Esophagus muscularis mucosa (tissue), 4 donors: ENCODE data around the gene NOSTRIN. TPM values are rescaled to one million over a fixed set of nuclear protein-coding genes. Genes with fewer than 3 reads are reported as not detected.
"Not testable (repeated sequence)": the region's sequence is repeated elsewhere in the genome, so short reads cannot be mapped to it uniquely, and the experiment has no call there.

Experiments
- DNase-seq: peaks from one replicate; pipeline ENCODE4 v3.0.0-alpha.2; 2017; ENCODE audit errors: extremely low spot score
- H3K27ac ChIP-seq, 4 donors: fragments of 200-600 bp; sonication (generic); replicated peaks in 1 of 4; 1 replicate in 3 of 4; 2 replicates in 1 of 4; pipeline ENCODE4 v1.5.1; 2016 to 2019; ENCODE audit warnings: mild to moderate bottlenecking in 1 of 4
- H3K27me3 ChIP-seq, 4 donors: fragments of 200-600 bp; sonication (generic); one replicate each; pipeline versions ENCODE4 v1.5.1 to v1.6.0; 2016 to 2019
- H3K36me3 ChIP-seq, 4 donors: fragments of 200-600 bp; sonication (generic); one replicate each; pipeline ENCODE4 v1.5.1; 2016 to 2019
- H3K4me1 ChIP-seq, 4 donors: fragments of 200-600 bp; sonication (generic); one replicate each; pipeline ENCODE4 v1.5.1; 2016 to 2019
- H3K4me3 ChIP-seq, 4 donors: fragments of 200-600 bp; sonication (generic); 1 replicate in 2 of 4; 2 replicates in 2 of 4; pipeline ENCODE4 v1.5.1; 2016 to 2019; ENCODE audit warnings: mild to moderate bottlenecking in 4 of 4, moderate library complexity in 1 of 4
- H3K9me3 ChIP-seq, 4 donors: fragments of 200-600 bp; sonication (generic); 1 replicate in 3 of 4; 2 replicates in 1 of 4; pipeline ENCODE4 v1.5.1; 2016 to 2019
- CTCF ChIP-seq, 3 experiments: fragments of 200-600 bp in 2 of 3; fragments of 450-650 bp in 1 of 3; sonication (generic) in 2 of 3; IDR thresholded peaks; one replicate each; pipeline ENCODE4 v1.5.1; 2017 to 2019; ENCODE audit warnings: antibody characterized with exemption in 3 of 3, mild to moderate bottlenecking in 2 of 3, moderate library complexity in 1 of 3
- EP300 ChIP-seq: sonication (generic); formaldehyde crosslinking; IDR thresholded peaks from one replicate; pipeline ENCODE4 v1.6.1; 2017; ENCODE audit warnings: antibody characterized with exemption
- POLR2A ChIP-seq: fragments of 450-650 bp; IDR thresholded peaks from one replicate; pipeline ENCODE4 v1.6.1; 2017; ENCODE audit warnings: antibody characterized with exemption, moderate library complexity, mild to moderate bottlenecking, low read depth
- POLR2AphosphoS5 ChIP-seq, 2 donors: sonication (generic); formaldehyde crosslinking; IDR thresholded peaks; one replicate each; pipeline ENCODE4 v1.6.1; 2017; ENCODE audit warnings: antibody characterized with exemption in 2 of 2
- WGBS: methylation state at CpG from one replicate; pipeline ENCODE4 v1.1.5; 2018; 5-methylcytosine and 5-hydroxymethylcytosine counted together
- intact Hi-C: fragments of 100-400 bp; cut with DNase I; formaldehyde crosslinking; loops from one replicate; pipeline ENCODE4 v1.15.1; 2023
- total RNA-seq, 4 donors: library from RNA; depleted of rRNA; stranded (reverse); fragments of >200 nt; gene quantifications; one replicate each; pipeline versions ENCODE4 v1.1.0 to v1.2.1, GENCODE V29; 2016

Gene NOSTRIN
- total RNA-seq, 4 donors from 2014 or later = 6.6 to 21.5 (median 16.2) TPM

- intact Hi-C loops = no loop called here
- Histone ChIP-seq H3K27me3 (no peaks in the 10 kb centered on the region), H3K4me3 (no peak overlapping the region), H3K36me3 (no peaks in the 10 kb centered on the region), H3K4me1 (no peaks in the 10 kb centered on the region), H3K9me3 (no peaks in the 10 kb centered on the region), H3K27ac (no peak overlapping the region)
- no peak for TF ChIP-seq POLR2A
- no peak for TF ChIP-seq POLR2AphosphoS5 (IDR thresholded peaks at IDR 0.05)
- no peak for TF ChIP-seq CTCF (IDR thresholded peaks at IDR 0.05)
- no peak for TF ChIP-seq EP300
- WGBS = 86% methylated on average over 6 of the region's 6 CpGs
- DNase-seq = no peak
Observed at GRCh38 chr2:168874368-168875054, 72.1 kb downstream of the NOSTRIN start.

- WGBS = 95% methylated on average over 12 of the region's 12 CpGs
- H3K4me3 ChIP-seq, H3K27me3 ChIP-seq, intact Hi-C loops, DNase-seq, H3K4me1 ChIP-seq, H3K36me3 ChIP-seq, H3K9me3 ChIP-seq, H3K27ac ChIP-seq: not testable (repeated sequence)
Observed at GRCh38 chr2:168882163-168882562, 79.7 kb downstream of the NOSTRIN start.

- H3K27me3 ChIP-seq = no peaks in the 10 kb centered on the region
- no peak overlapping the region for H3K27ac ChIP-seq
- H3K9me3 ChIP-seq = no peaks in the 10 kb centered on the region
- H3K4me1 ChIP-seq = peaks cover 0 to 5% (median 3%) of the 10 kb centered on the region in 4 donors
- DNase-seq = no peak
- intact Hi-C loops = no loop called here
- H3K4me3 ChIP-seq = no peak overlapping the region
- no peaks in the 10 kb centered on the region for H3K36me3 ChIP-seq
- TF ChIP-seq EP300 (no peak), CTCF (IDR thresholded peaks at IDR 0.05) (no peak), POLR2A (no peak), POLR2AphosphoS5 (IDR thresholded peaks at IDR 0.05) (no peak)
- 100% methylated on average over 1 of the region's 1 CpG for WGBS
Observed at GRCh38 chr2:168884975-168885374, 82.5 kb downstream of the NOSTRIN start.

- Histone ChIP-seq H3K4me3 (peak overlapping the region in 3 of 4 donors; percentile 52 to 62 (median 58)), H3K27ac (no peak overlapping the region)
Observed at GRCh38 chr2:168889635-168890005, 87.2 kb downstream of the NOSTRIN start.

More at GRCh38 chr2:168889635-168890005, 87.2 kb downstream of the NOSTRIN start:
- no peaks in the 10 kb centered on the region for H3K9me3 ChIP-seq
- WGBS = 50% methylated on average over 3 of the region's 3 CpGs
- peaks cover 0 to 12% (median 11%) of the 10 kb centered on the region in 4 donors for H3K4me1 ChIP-seq
- DNase-seq = no peak
- no peaks in the 10 kb centered on the region for H3K36me3 ChIP-seq
- intact Hi-C loops = no loop called here
- TF ChIP-seq EP300 = no peak
- no peak for TF ChIP-seq POLR2AphosphoS5 (IDR thresholded peaks at IDR 0.05)
- TF ChIP-seq POLR2A = no peak
- no peak for TF ChIP-seq CTCF (IDR thresholded peaks at IDR 0.05)
- H3K27me3 ChIP-seq = no peaks in the 10 kb centered on the region
